Measurements from ENCODE around the gene UBE2J1.

The UBE2J1 gene

DNA sequence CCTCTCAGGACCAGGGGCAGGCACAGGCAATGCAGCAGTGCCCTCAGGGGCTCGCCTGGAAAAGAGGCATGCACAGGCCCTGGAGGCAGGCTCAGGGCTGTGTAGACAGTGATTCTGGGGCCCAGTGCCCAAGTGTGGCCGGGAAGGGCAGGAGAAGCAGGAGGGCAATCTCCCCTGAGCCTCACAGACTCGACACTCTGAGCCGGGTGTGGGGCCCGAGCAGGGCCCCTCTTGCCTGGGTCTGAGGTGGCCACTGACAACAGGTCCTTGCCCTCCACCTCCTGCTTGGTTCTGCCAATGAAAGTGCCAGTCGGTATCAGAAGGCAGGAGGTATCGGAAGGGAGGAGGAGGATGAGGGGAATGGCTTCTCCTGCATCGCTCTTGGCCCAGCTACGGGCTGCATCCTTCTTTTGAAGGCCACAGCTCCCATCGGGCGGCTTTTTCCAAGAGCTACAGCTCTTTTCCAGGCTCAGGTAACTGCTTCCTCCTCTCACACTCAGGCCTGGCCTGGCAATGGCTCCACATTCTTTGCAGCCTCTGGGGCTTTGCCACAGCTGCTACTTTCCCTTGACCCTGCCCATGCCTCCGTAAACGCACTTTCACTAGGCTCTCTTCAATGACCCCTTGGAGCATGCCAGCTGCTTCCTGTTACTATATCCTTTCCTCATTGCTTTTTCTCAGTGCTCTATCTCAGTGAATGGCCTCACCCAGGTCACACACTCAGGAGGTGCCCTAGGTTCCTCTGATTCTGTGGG, 61.9 kb downstream of the UBE2J1 start:
- DNase-seq: peak in 1 of 2 donors; percentile 33
- no CpG with 5 or more reads among the region's 13 CpGs for WGBS (ENCODE audit: extremely low coverage, insufficient coverage, insufficient read length)

GRCh38 chr6:89289710-89290109, 62.8 kb downstream of the UBE2J1 start:
- H2BK5ac ChIP-seq (ENCODE audit: low read depth, low read length, poor library complexity): no peak overlapping the region
- H3K14ac ChIP-seq (ENCODE audit: low read length): no peak overlapping the region
- H3K18ac ChIP-seq (ENCODE audit: low read length): no peak overlapping the region
- no peak for DNase-seq
- H2AFZ ChIP-seq (ENCODE audit: insufficient read depth, low read length, poor library complexity): no peak overlapping the region
- H3K4me1 ChIP-seq (ENCODE audit: control insufficient read depth in 1 of 2, insufficient read depth in 2 of 2, low read length in 2 of 2): no peaks in the 10 kb centered on the region
- H3K4ac ChIP-seq (ENCODE audit: low read depth, low read length): no peak overlapping the region
- H3K79me2 ChIP-seq (ENCODE audit: control insufficient read depth, insufficient read depth, low read length, poor library complexity): no peaks in the 10 kb centered on the region
- H4K8ac ChIP-seq (ENCODE audit: low read depth, low read length): no peak overlapping the region
- no peak overlapping the region for H4K91ac ChIP-seq (ENCODE audit: low read depth, low read length)
- H2BK120ac ChIP-seq (ENCODE audit: insufficient read depth, low read length, poor library complexity): no peak overlapping the region
- WGBS (ENCODE audit: extremely low coverage, insufficient coverage, insufficient read length): no CpG with 5 or more reads among the region's 3 CpGs
- no peak overlapping the region for H4K12ac ChIP-seq (ENCODE audit: low read depth, low read length)
- H3K36me3 ChIP-seq (ENCODE audit: control insufficient read depth in 1 of 2, insufficient read depth in 2 of 2, low read length in 2 of 2): no peaks in the 10 kb centered on the region
- H3K4me2 ChIP-seq (ENCODE audit: low read length): no peak overlapping the region
- no peak overlapping the region for H3K4me3 ChIP-seq (ENCODE audit: low read depth, low read length)
- no peak overlapping the region for H3K27ac ChIP-seq (ENCODE audit: low read depth, low read length)
- H3K9ac ChIP-seq (ENCODE audit: low read length): no peak overlapping the region
- H3K79me1 ChIP-seq (ENCODE audit: low read length): no peaks in the 10 kb centered on the region
- H2AK5ac ChIP-seq (ENCODE audit: low read length): no peak overlapping the region
- no peak overlapping the region for H2BK12ac ChIP-seq (ENCODE audit: low read length)
- H3K9me3 ChIP-seq (ENCODE audit: insufficient read depth, low read depth, low read length): no peaks in the 10 kb centered on the region
- no peak overlapping the region for H3K23ac ChIP-seq (ENCODE audit: low read length)
- H3K27me3 ChIP-seq (ENCODE audit: insufficient read depth, low read length): no peaks in the 10 kb centered on the region

More for the DNA sequence above, 61.9 kb downstream of the UBE2J1 start:
- no peaks in the 10 kb centered on the region for H3K36me3 ChIP-seq (ENCODE audit: control insufficient read depth in 1 of 2, insufficient read depth in 2 of 2, low read length in 2 of 2)
- no peak overlapping the region for H3K23ac ChIP-seq (ENCODE audit: low read length)
- H3K4me1 ChIP-seq (ENCODE audit: control insufficient read depth in 1 of 2, insufficient read depth in 2 of 2, low read length in 2 of 2): no peaks in the 10 kb centered on the region
- H2AFZ ChIP-seq (ENCODE audit: insufficient read depth, low read length, poor library complexity): no peak overlapping the region
- H3K18ac ChIP-seq (ENCODE audit: low read length): no peak overlapping the region
- no peak overlapping the region for H4K8ac ChIP-seq (ENCODE audit: low read depth, low read length)
- no peaks in the 10 kb centered on the region for H3K79me1 ChIP-seq (ENCODE audit: low read length)
- no peak overlapping the region for H3K9ac ChIP-seq (ENCODE audit: low read length)
- no peak overlapping the region for H3K4ac ChIP-seq (ENCODE audit: low read depth, low read length)
- H3K27ac ChIP-seq (ENCODE audit: low read depth, low read length): no peak overlapping the region
- H2BK12ac ChIP-seq (ENCODE audit: low read length): no peak overlapping the region
- H3K79me2 ChIP-seq (ENCODE audit: control insufficient read depth, insufficient read depth, low read length, poor library complexity): no peaks in the 10 kb centered on the region
- no peaks in the 10 kb centered on the region for H3K27me3 ChIP-seq (ENCODE audit: insufficient read depth, low read length)
- H2AK5ac ChIP-seq (ENCODE audit: low read length): no peak overlapping the region
- H3K14ac ChIP-seq (ENCODE audit: low read length): no peak overlapping the region
- no peak overlapping the region for H3K4me3 ChIP-seq (ENCODE audit: low read depth, low read length)
- H4K91ac ChIP-seq (ENCODE audit: low read depth, low read length): no peak overlapping the region
- H2BK5ac ChIP-seq (ENCODE audit: low read depth, low read length, poor library complexity): no peak overlapping the region
- no peak overlapping the region for H3K4me2 ChIP-seq (ENCODE audit: low read length)
- no peaks in the 10 kb centered on the region for H3K9me3 ChIP-seq (ENCODE audit: insufficient read depth, low read depth, low read length)
- H2BK120ac ChIP-seq (ENCODE audit: insufficient read depth, low read length, poor library complexity): no peak overlapping the region
- no peak overlapping the region for H4K12ac ChIP-seq (ENCODE audit: low read depth, low read length)

DNA sequence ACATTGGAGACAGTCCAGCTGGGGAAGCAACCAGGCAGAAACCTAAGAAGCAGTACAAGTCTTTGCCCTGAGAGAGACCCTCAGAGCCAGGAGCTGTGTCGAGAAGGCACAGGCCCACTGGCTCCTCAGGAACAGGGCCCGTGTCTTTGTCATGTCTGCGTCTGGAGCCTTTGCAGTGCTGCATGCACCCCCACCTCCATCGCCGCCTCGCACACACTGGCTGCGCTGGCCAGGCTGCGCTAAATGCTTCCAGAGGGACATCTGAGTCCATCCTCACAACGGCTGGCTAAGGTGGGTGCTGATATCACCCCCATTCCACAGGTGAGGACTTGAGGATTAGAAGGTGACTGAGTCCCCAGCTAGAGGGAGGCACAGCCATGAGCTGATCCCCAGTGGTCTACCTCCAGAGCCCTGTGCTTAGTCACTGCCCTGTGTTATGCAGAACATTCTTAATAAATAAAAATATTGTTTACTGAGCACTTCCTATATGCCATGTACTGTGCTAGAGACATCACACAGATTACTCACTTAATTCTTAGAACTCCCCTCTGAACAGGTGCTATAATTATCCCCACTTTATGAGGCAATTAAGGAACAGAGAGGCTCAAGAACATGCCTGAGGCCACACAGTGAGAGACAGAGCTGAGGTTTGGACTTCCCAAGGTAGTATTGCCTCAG, 65.0 kb downstream of the UBE2J1 start:
- H3K9ac ChIP-seq (ENCODE audit: low read length): no peak overlapping the region
- no CpG with 5 or more reads among the region's 9 CpGs for WGBS (ENCODE audit: extremely low coverage, insufficient coverage, insufficient read length)

GRCh38 chr6:89286516-89286915, 66.0 kb downstream of the UBE2J1 start:
- Histone ChIP-seq H3K27ac (ENCODE audit: low read depth, low read length) (no peak overlapping the region), H3K27me3 (ENCODE audit: insufficient read depth, low read length) (no peaks in the 10 kb centered on the region), H3K9me3 (ENCODE audit: insufficient read depth, low read depth, low read length) (no peaks in the 10 kb centered on the region), H2BK120ac (ENCODE audit: insufficient read depth, low read length, poor library complexity) (no peak overlapping the region), H3K14ac (ENCODE audit: low read length) (no peak overlapping the region), H3K4ac (ENCODE audit: low read depth, low read length) (no peak overlapping the region), H3K79me1 (ENCODE audit: low read length) (no peaks in the 10 kb centered on the region), H3K23ac (ENCODE audit: low read length) (no peak overlapping the region), H2BK5ac (ENCODE audit: low read depth, low read length, poor library complexity) (no peak overlapping the region), H4K12ac (ENCODE audit: low read depth, low read length) (no peak overlapping the region), H2AK5ac (ENCODE audit: low read length) (no peak overlapping the region), H3K4me1 (ENCODE audit: control insufficient read depth in 1 of 2, insufficient read depth in 2 of 2, low read length in 2 of 2) (no peaks in the 10 kb centered on the region), H3K9ac (ENCODE audit: low read length) (no peak overlapping the region), H3K18ac (ENCODE audit: low read length) (no peak overlapping the region), H3K79me2 (ENCODE audit: control insufficient read depth, insufficient read depth, low read length, poor library complexity) (no peaks in the 10 kb centered on the region), H2AFZ (ENCODE audit: insufficient read depth, low read length, poor library complexity) (no peak overlapping the region), H4K8ac (ENCODE audit: low read depth, low read length) (no peak overlapping the region), H4K91ac (ENCODE audit: low read depth, low read length) (no peak overlapping the region), H3K4me2 (ENCODE audit: low read length) (no peak overlapping the region), H2BK12ac (ENCODE audit: low read length) (no peak overlapping the region), H3K36me3 (ENCODE audit: control insufficient read depth in 1 of 2, insufficient read depth in 2 of 2, low read length in 2 of 2) (no peaks in the 10 kb centered on the region), H3K4me3 (ENCODE audit: low read depth, low read length) (no peak overlapping the region)
- WGBS (ENCODE audit: extremely low coverage, insufficient coverage, insufficient read length): no CpG with 5 or more reads among the region's 6 CpGs
- DNase-seq: no peak

More for the DNA sequence above, 65.0 kb downstream of the UBE2J1 start:
- H2BK12ac ChIP-seq (ENCODE audit: low read length): no peak overlapping the region
- H3K36me3 ChIP-seq (ENCODE audit: control insufficient read depth in 1 of 2, insufficient read depth in 2 of 2, low read length in 2 of 2): no peaks in the 10 kb centered on the region
- no peak overlapping the region for H4K91ac ChIP-seq (ENCODE audit: low read depth, low read length)
- H3K4me1 ChIP-seq (ENCODE audit: control insufficient read depth in 1 of 2, insufficient read depth in 2 of 2, low read length in 2 of 2): no peaks in the 10 kb centered on the region
- no peak overlapping the region for H3K27ac ChIP-seq (ENCODE audit: low read depth, low read length)
- H3K79me1 ChIP-seq (ENCODE audit: low read length): no peaks in the 10 kb centered on the region
- DNase-seq: no peak
- H2BK120ac ChIP-seq (ENCODE audit: insufficient read depth, low read length, poor library complexity): no peak overlapping the region
- H2AK5ac ChIP-seq (ENCODE audit: low read length): no peak overlapping the region
- H2BK5ac ChIP-seq (ENCODE audit: low read depth, low read length, poor library complexity): no peak overlapping the region
- H2AFZ ChIP-seq (ENCODE audit: insufficient read depth, low read length, poor library complexity): no peak overlapping the region
- H3K9me3 ChIP-seq (ENCODE audit: insufficient read depth, low read depth, low read length): no peaks in the 10 kb centered on the region
- H3K4me3 ChIP-seq (ENCODE audit: low read depth, low read length): no peak overlapping the region
- H4K12ac ChIP-seq (ENCODE audit: low read depth, low read length): no peak overlapping the region
- H3K4ac ChIP-seq (ENCODE audit: low read depth, low read length): no peak overlapping the region
- no peaks in the 10 kb centered on the region for H3K27me3 ChIP-seq (ENCODE audit: insufficient read depth, low read length)
- no peak overlapping the region for H3K23ac ChIP-seq (ENCODE audit: low read length)
- H3K79me2 ChIP-seq (ENCODE audit: control insufficient read depth, insufficient read depth, low read length, poor library complexity): no peaks in the 10 kb centered on the region
- H3K18ac ChIP-seq (ENCODE audit: low read length): no peak overlapping the region
- H4K8ac ChIP-seq (ENCODE audit: low read depth, low read length): no peak overlapping the region
- no peak overlapping the region for H3K4me2 ChIP-seq (ENCODE audit: low read length)
- H3K14ac ChIP-seq (ENCODE audit: low read length): no peak overlapping the region

Data from trophoblast cell (in vitro differentiated cells and primary cell).